Occipital lobe (tissue), 2 donors: ENCODE results near the gene NPIPA8. TPM values are rescaled to one million over a fixed set of nuclear protein-coding genes. Genes with fewer than 3 reads are reported as not detected.
"Not testable (repeated sequence)": the region's sequence is repeated elsewhere in the genome, so short reads cannot be mapped to it uniquely, and the experiment has no call there.

Source experiments
- DNase-seq: peaks from one replicate; lab custom pipeline; 2025; lab: John Stamatoyannopoulos, UW
- total RNA-seq: library from RNA; depleted of rRNA; stranded (reverse); fragments of >200 nt; gene quantifications from one replicate; pipeline ENCODE4 v1.2.3, GENCODE V29; 2014

The NPIPA8 gene
- total RNA-seq: 1.4 TPM

- DNase-seq: not testable (repeated sequence)
These were observed at the start of gene NPIPA8 for GRCh38 chr16:18336636-18337035. NPIPA8 (minus strand) TSS chr16:18336736; CDS start chr16:18332662, 4,074 bp downstream.

- not testable (repeated sequence) for DNase-seq
These were observed 48.7 kb upstream of the NPIPA8 start for GRCh38 chr16:18385285-18385684.

GRCh38 chr16:18384869-18385268 is 48.3 kb upstream of the NPIPA8 start:
- not testable (repeated sequence) for DNase-seq

DNA sequence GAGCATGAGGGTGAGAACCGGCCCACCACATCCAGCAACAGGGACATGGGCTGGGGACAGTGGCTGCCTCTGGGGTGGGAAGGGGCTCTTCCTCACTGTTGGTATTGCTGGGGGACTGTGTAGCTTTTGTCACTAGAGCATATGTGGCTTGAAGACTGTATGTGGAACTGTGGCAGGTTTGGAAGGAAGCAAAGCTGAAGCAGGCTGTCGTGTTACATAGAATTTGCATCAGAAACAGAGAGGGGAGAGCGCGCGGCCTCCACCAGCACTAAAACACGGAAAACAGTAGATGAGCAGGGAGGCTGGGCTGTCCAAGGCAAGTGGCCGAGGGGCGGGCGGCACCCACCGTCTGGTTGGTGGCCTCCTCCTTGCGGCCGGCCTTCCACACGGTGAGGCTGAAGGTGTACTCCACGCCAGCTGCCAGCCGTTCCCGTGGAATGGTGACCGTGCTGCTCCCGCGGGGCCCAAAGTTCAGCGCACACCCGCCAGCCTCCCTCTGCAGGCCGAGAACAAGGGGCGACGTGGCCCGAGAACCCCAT is 47.6 kb upstream of the NPIPA8 start:
- not testable (repeated sequence) for DNase-seq

DNA sequence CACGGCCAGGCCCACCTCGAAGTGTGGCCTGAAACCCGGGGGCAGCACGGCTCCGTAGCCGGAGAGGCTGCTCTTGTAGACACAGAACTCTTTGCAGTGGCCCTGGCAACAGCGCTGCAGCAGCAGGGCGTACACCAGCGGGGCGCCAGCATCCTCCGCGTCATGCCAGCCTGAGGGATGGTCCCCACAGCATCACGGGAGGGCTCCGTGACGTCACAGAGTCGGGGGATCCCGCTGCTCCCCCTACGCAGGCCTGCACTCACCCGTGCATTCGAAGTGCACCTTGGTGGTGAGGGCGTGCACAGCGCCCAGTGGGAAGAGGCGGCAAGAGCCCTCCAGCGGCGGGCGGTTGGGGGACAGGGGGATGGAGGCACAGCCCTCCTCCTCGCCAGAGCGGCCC is 46.2 kb upstream of the NPIPA8 start:
- not testable (repeated sequence) for DNase-seq

DNA sequence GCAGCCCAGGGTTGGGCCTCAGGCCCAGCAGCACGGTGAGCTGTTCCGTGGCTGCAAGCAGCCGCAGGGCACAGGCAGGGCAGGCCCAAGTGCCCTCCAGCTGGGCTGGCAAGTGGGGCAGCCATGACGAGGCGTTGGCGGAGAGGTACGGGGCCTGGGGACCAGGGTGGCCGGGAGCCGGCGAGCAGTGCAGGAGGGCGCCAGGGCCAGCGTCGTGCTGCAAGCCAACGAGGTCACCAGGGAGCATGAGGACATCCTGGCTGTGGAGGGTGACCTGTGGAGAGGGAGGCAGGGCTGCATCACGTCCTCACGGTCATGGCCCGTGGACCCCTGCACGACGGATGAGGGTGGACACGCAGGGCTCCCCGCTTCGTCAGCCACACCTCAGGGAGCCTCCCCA is 11.2 kb upstream of the NPIPA8 start:
- not testable (repeated sequence) for DNase-seq

DNA sequence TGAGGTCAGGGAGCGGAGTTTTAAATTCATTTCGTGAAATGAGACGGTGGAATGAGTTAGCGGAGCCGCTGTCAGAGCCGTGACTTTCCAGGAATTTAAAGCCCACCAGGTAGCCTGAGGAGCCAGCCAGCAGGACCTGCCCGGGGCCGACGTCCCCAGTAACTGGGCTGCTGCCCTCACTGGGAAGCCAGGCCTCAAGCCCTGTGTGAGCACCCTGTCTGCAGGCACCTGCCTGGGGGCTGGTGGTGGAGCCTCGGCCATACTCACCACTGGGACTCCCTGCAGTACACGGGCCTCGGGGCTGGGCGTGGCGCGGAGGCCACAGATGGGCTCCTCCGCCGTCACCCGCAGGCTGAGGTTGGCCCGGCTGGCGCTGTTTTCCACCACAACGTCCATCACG is 10.5 kb upstream of the NPIPA8 start:
- DNase-seq: not testable (repeated sequence)

GRCh38 chr16:18344634-18345033 is 8.1 kb upstream of the NPIPA8 start:
- not testable (repeated sequence) for DNase-seq

DNA sequence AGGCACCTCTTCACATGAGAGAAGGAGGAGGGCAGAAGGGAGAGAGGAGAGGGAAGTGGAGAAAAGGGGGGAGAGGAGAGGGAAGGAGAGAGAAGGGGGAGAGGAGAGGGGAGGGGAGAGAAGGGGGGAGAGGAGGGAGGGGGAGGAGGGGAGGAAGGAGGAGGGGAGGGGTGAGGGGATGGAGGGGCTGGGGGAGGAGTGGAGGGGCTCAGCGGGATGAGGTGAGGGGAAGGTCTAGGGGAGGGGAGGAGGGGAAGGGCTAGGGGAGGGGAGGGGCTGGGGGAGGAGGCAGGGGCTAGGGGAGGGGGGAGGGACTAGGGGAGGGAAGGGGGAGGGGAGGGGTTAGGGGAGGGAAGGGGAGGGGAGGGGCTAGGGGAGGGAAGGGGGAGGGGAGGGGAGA is 5.5 kb upstream of the NPIPA8 start:
- DNase-seq: not testable (repeated sequence)

DNA sequence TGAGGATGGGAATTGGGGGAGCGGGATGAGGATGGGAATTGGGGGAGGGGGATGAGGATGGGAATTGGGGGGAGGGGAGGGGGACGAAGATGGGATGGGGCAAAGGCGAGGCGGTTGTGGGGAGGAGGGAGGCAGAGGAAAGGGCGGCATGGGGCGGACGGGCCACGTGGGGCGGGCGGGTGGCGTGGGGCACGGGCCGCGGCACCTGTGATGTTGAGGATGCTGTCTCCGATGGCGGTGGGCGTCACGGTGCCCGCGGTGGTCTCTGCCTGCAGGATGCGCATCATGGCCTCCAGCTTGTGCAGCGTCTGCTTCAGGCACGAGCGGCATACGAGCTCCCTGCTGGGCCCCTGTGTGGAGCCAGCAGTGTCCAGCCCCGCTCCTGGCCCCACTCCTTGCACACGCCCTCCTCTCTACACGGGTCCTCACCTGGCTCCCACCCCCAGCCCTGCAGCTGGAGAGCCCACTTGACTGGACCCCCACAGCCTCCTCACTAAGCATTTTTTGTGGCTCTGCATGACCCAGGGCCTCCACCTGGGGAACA is 5.0 kb upstream of the NPIPA8 start:
- not testable (repeated sequence) for DNase-seq

- DNase-seq: not testable (repeated sequence)
These were observed 2.7 kb upstream of the NPIPA8 start for GRCh38 chr16:18339210-18339609.

GRCh38 chr16:18311811-18312210 is 24.7 kb downstream of the NPIPA8 start:
- not testable (repeated sequence) for DNase-seq

DNA sequence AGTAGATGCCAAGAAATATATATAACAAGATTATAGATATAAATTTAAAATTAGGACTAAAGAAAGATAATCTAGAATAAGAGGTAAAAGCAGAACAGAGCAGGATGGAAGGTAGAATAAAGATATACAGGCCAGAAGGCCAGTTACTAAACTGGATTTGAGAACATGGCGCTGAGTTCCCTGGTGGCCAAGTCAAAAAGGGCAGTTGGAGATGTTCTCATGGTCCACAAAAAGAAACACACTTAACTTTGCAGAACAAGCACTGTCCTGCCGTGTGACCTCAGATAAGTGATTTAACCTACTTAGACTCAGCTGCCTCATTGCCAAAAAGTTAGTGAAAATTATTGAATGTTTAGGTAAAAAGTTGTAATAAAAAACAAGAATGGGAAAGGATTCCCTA is 27.4 kb downstream of the NPIPA8 start:
- not testable (repeated sequence) for DNase-seq

GRCh38 chr16:18307241-18307640 is 29.3 kb downstream of the NPIPA8 start:
- not testable (repeated sequence) for DNase-seq

GRCh38 chr16:18306066-18306465 is 30.5 kb downstream of the NPIPA8 start:
- not testable (repeated sequence) for DNase-seq

GRCh38 chr16:18303059-18303706 is 33.4 kb downstream of the NPIPA8 start:
- DNase-seq: not testable (repeated sequence)

DNA sequence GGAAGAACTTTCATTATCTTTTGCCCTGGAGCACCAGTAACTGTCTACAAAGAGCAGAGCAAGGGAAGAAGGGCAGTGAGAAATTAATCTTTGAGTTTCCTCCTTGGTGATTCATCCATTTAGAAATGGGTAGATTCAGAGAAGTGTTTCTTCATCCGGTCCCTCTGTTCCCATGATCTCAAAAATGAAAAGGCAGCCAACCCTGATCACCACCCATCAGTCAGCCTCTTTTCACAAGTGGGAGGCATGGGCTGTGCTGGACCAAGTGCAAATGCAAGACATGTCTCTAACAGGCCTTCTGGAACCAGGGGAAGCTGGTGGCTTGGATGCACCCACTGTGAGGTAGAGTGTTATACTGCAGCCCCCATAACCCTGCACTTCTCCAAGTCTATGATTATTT is 38.8 kb downstream of the NPIPA8 start:
- DNase-seq: not testable (repeated sequence)

DNA sequence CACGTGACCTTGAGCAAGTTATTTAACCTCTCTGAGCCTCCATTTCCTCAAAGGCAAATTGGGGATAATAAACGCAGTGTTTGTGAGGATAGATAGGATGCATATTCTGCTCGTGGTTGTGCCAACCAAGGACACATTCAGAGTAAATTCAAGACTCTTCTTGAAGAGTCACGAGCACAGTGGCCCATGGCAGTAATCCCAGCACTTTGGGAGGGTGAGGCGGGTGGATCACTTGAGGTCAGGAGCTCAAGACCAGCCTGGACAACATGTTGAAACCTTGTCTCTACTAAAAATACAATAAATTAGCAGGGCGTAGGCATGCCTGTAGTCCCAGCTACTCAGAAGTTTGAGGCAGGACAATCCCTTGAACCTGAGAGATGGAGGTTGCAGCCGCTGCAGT is 39.6 kb downstream of the NPIPA8 start:
- DNase-seq: not testable (repeated sequence)

GRCh38 chr16:18294371-18294770 is 42.2 kb downstream of the NPIPA8 start:
- not testable (repeated sequence) for DNase-seq

DNA sequence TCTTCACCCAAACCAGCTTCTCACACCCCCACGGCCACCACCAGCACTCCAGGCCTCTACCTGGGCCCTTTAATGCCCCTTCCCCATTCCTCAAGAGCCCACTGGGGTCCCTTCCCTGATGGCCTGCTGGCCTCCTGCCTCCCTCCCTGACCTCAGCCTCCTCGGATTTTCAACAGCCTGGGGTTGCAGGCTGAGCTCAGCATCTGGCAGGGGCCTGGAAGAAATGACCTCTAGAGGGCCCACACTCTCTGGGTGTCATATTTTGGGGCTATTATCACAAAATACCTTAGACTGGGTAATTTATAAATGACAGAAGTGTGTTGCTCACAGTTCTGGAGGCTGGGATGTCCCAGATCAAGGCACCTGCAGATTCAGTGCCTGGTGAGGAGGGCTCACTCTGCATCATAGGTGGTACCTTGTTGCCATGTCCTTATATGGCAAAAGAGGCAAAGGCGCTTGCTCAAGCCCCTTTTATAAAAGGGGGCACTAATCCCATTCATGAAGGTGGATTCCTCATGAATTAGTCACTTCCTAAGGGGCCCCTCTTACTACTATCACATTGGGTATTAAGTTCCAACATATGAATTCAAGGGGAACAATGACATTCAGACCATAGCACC is 43.1 kb downstream of the NPIPA8 start:
- DNase-seq: not testable (repeated sequence)

DNA sequence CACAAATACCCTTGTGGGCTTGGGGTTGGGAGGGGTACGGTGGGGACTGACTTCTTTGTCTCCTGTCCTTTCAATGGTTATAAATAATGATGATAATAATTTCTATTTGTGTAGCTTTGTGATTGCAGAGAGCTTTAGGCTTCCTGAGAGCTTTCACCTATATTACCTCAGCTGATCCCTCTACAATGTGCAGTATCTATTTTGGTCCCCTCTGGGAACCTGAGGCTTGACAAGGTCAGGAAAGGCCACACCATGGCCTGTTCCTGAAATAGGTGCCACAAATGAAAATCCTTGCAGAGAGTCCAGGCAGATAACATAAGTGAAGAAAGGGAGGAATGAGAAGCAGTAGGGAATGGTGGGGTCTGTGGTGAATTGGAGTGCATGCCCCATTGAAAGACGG is 45.6 kb downstream of the NPIPA8 start:
- not testable (repeated sequence) for DNase-seq

DNA sequence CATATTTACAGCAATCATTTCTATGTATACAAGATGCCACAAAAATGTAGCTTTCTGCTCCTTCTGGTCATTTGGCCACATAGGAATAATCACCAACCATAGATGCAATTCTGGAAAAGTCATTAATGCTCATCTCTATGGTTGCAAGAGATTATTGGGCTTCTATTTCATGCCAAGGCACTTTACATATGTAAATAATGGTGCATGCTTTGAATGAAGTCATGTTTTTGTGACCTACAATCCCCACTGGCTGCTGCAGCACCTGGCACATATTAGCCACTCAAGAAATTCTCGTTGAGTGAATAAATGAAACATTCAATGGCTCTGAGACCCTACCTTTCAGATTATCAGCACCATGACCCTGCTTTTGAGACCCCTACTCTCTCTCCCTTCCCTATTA is 50.2 kb downstream of the NPIPA8 start:
- not testable (repeated sequence) for DNase-seq
